Spleen (tissue), 7 donors: Measurements from ENCODE around the gene PLB1.

Experiments used
- POLR2A ChIP-seq, 3 donors: fragments of 450-650 bp; IDR thresholded peaks; one replicate each; pipeline ENCODE4 v1.5.1; 2017; ENCODE audit warnings: antibody characterized with exemption in 3 of 3, mild to moderate bottlenecking in 1 of 3
- POLR2AphosphoS5 ChIP-seq, 3 donors: sonication (generic); formaldehyde crosslinking; IDR thresholded peaks; one replicate each; pipeline ENCODE4 v1.5.1; 2017; ENCODE audit warnings: antibody characterized with exemption in 3 of 3
- TF ChIP-seq, protein P1 (sequence below), 11 experiments: fragments of 200-600 bp in 7 of 11; fragments of 450-650 bp in 4 of 11; sonication (generic) in 4 of 11; IDR thresholded peaks in 8 of 11; conservative IDR thresholded peaks in 3 of 11; 1 replicate in 7 of 11; 2 replicates in 4 of 11; pipeline versions ENCODE4 v1.4.0 to v1.8.0; 2016 to 2021; ENCODE audit warnings: antibody characterized with exemption in 11 of 11, inconsistent platforms in 4 of 11, mild to moderate bottlenecking in 1 of 11
- donor health status: DM: no; HTN: no; CAD: no; lungs with moderate emphysema.
- donor health status: DM: no; HTN: no; CAD: no.
- donor health status: DM: no; HTN: no; CAD: no.

DNA sequence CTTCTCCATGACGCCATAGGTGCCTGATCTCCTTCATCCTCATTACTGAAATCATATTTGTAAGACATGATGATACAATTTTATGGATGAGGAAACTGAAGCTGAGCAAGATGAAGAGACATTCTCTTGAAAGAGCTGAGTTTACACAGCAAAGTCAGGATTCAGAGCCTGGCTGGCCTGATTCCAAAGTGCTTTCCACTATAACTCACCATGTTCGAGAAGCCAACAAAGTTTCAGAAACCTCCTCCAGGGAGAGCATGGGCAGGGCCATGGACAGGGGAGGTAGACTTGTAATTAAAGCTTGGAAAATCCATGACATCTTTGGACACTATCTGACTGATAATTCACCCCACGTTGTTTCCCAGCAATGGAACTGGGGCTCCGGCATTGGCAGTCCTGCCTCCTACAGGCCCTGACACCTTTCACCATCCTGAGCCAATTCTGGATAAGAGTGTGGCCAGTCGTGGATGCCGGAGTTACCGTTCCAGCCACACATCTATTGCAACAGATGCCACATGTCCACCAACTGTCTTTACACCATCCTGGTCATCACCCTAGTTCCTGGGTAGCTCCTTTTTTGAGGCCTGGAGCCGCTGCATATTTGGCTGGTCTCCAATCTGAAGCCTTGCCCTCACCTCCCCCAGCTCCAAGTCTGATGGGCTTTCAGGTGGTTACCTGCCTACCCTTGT lies 170.8 kb downstream of the PLB1 start:
- TF ChIP-seq, protein P1, sequence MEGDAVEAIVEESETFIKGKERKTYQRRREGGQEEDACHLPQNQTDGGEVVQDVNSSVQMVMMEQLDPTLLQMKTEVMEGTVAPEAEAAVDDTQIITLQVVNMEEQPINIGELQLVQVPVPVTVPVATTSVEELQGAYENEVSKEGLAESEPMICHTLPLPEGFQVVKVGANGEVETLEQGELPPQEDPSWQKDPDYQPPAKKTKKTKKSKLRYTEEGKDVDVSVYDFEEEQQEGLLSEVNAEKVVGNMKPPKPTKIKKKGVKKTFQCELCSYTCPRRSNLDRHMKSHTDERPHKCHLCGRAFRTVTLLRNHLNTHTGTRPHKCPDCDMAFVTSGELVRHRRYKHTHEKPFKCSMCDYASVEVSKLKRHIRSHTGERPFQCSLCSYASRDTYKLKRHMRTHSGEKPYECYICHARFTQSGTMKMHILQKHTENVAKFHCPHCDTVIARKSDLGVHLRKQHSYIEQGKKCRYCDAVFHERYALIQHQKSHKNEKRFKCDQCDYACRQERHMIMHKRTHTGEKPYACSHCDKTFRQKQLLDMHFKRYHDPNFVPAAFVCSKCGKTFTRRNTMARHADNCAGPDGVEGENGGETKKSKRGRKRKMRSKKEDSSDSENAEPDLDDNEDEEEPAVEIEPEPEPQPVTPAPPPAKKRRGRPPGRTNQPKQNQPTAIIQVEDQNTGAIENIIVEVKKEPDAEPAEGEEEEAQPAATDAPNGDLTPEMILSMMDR (IDR thresholded peaks at IDR 0.05 in 8 of 11, conservative IDR thresholded peaks at IDR 0.05 in 3 of 11), result no peak
- TF ChIP-seq POLR2A (IDR thresholded peaks at IDR 0.05) (no peak), POLR2AphosphoS5 (IDR thresholded peaks at IDR 0.05) (no peak)
